ENCODE data around the gene TBC1D22B. TPM values are rescaled to one million over a fixed set of nuclear protein-coding genes. Genes with fewer than 3 reads are reported as not detected.
A peak's percentile ranks its signal among the peaks of the same experiment; 100 is the strongest.

Gene TBC1D22B
- total and polyA plus RNA-seq, 2 donors (not counting 3 experiments of a cell fraction or from before 2014, with no cell fraction given): 13.1 to 13.6 TPM

DNA sequence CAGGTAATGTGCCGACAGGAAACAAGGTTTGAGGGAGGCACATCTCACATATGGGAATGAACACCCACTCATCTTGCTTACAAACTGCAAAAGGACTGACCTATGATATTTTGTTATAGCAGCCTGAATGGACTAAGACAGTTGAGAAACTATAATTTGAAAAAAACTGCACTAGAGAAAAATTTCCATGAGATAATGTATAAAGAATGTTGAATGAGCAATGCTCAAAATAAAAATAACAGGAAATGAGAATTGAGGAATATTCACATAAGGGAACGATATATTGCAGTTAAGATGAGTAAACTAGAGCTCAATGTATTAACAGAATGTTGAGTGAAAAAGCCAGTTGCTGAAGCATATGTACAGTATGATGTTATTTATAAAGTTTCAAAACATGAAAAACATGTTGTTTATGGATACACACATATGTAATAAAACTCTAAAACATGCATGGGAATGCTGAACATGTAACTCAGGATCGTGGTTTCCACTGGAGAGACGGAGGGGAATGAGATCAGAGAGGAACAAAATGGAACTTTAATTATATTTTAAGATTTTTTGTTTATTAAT, 6.3 kb upstream of the TBC1D22B start:
- TF ChIP-seq JUN (IDR thresholded peaks at IDR 0.05; ENCODE audit: borderline replicate concordance, insufficient read depth, insufficient read length, low read depth): peak; percentile 65
- no peak for TF ChIP-seq POLR2A (IDR thresholded peaks at IDR 0.05; ENCODE audit: low read depth, low read length)
- TF ChIP-seq EZH2 (IDR thresholded peaks at IDR 0.05; ENCODE audit: borderline replicate concordance, low read depth, low read length, severe bottlenecking): no peak
- no peak for TF ChIP-seq MYC (IDR thresholded peaks at IDR 0.05; ENCODE audit: low read depth, low read length)
- no peak for TF ChIP-seq POLR2AphosphoS5 (IDR thresholded peaks at IDR 0.05; ENCODE audit: insufficient read depth, low read depth, low read length)
- peak; percentile 39 for TF ChIP-seq FOS (IDR thresholded peaks at IDR 0.05; ENCODE audit: borderline replicate concordance, insufficient read depth, low read length)
- TF ChIP-seq GATA2 (IDR thresholded peaks at IDR 0.05; ENCODE audit: insufficient read depth, insufficient read length, low read depth, low read length): no peak
- TF ChIP-seq, protein P1, sequence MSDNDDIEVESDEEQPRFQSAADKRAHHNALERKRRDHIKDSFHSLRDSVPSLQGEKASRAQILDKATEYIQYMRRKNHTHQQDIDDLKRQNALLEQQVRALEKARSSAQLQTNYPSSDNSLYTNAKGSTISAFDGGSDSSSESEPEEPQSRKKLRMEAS (IDR thresholded peaks at IDR 0.05; ENCODE audit: insufficient read depth, insufficient read length): no peak
- TF ChIP-seq, protein P2, sequence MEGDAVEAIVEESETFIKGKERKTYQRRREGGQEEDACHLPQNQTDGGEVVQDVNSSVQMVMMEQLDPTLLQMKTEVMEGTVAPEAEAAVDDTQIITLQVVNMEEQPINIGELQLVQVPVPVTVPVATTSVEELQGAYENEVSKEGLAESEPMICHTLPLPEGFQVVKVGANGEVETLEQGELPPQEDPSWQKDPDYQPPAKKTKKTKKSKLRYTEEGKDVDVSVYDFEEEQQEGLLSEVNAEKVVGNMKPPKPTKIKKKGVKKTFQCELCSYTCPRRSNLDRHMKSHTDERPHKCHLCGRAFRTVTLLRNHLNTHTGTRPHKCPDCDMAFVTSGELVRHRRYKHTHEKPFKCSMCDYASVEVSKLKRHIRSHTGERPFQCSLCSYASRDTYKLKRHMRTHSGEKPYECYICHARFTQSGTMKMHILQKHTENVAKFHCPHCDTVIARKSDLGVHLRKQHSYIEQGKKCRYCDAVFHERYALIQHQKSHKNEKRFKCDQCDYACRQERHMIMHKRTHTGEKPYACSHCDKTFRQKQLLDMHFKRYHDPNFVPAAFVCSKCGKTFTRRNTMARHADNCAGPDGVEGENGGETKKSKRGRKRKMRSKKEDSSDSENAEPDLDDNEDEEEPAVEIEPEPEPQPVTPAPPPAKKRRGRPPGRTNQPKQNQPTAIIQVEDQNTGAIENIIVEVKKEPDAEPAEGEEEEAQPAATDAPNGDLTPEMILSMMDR (IDR thresholded peaks at IDR 0.05; ENCODE audit: extremely low read depth in 1 of 2, insufficient read depth in 1 of 2, low read depth in 1 of 2, low read length in 2 of 2): no peak
- no peaks in the 10 kb centered on the region for H3K79me2 ChIP-seq (ENCODE audit: control insufficient read depth, insufficient read depth, low read length)
- intact Hi-C loops (cut with micrococcal nuclease) (no loop called here), dilution Hi-C loops (cut with MboI; ENCODE audit: extremely low pct_ligation_motif_present, low sequenced_read_pairs) (no loop called here)
- DNase-seq (ENCODE audit: low read depth, low spot score): peak; percentile 59
- H3K36me3 ChIP-seq (ENCODE audit: control insufficient read depth in 2 of 2, extremely low read depth in 1 of 2, insufficient read depth in 2 of 2, low read length in 2 of 2): no peaks in the 10 kb centered on the region
- no peak overlapping the region for H2AFZ ChIP-seq (ENCODE audit: low read depth, low read length)
- peaks cover 11% of the 10 kb centered on the region for H3K4me1 ChIP-seq (ENCODE audit: control insufficient read depth, extremely low read depth, insufficient read depth, low read length)
- H3K27me3 ChIP-seq (ENCODE audit: control insufficient read depth in 2 of 2, insufficient read depth in 2 of 2, low read length in 2 of 2): no peaks in the 10 kb centered on the region
- BruUV-seq (replicated peaks): no TSS peak
- H3K27ac ChIP-seq (ENCODE audit: insufficient read depth, low read depth, low read length): peak overlapping the region; percentile 46
- H3K4me2 ChIP-seq (ENCODE audit: insufficient read depth, low read length): peak overlapping the region; percentile 25
- CTCF ChIA-PET: interaction anchor here (0.6 to 0.7 kb wide), 2 partner anchors 8 to 19 kb away, joined by 3 read pairs; no protein-coding TSS in a partner anchor
- POLR2A ChIA-PET: no interaction called here
- no peak overlapping the region for H3K4me3 ChIP-seq (replicated peaks in 1 of 3; ENCODE audit: insufficient read depth in 1 of 3, low read depth in 1 of 3, low read length in 3 of 3)
- peak overlapping the region; percentile 22 for H3K9ac ChIP-seq (replicated peaks; ENCODE audit: extremely low read depth, insufficient read depth, low read length)
- H3K9me1 ChIP-seq (replicated peaks; ENCODE audit: control insufficient read depth, extremely low read depth, insufficient read depth, low read length): no peaks in the 10 kb centered on the region
- H3K9me3 ChIP-seq (replicated peaks; ENCODE audit: control insufficient read depth, insufficient read depth, low read length): no peaks in the 10 kb centered on the region
- FAIRE-seq: peak; percentile 58
- no peaks in the 10 kb centered on the region for H4K20me1 ChIP-seq (replicated peaks; ENCODE audit: control insufficient read depth, extremely low read depth, insufficient read depth, low read length)

All from endothelial cell of umbilical vein (primary cell).